ENCODE measurements around the gene NAV2.

Gene NAV2

GRCh38 chr11:20084921-20085814 is 372.5 kb downstream of the NAV2 start:
- H3K4me3 ChIP-seq (ENCODE audit: low read depth, low read length) = no peak overlapping the region
- no peak for TF ChIP-seq CTCF (IDR thresholded peaks at IDR 0.05; ENCODE audit: low read depth, low read length, missing control alignments)
- DNase-seq (ENCODE audit: low read depth) = no peak

- TF ChIP-seq CTCF (IDR thresholded peaks at IDR 0.05; ENCODE audit: low read depth, low read length, missing control alignments) = no peak
- no peak overlapping the region for H3K4me3 ChIP-seq (ENCODE audit: low read depth, low read length)
- DNase-seq (ENCODE audit: low read depth) = no peak
These were observed 373.3 kb downstream of the NAV2 start for GRCh38 chr11:20085918-20086317.

GRCh38 chr11:20087118-20087521 is 374.5 kb downstream of the NAV2 start:
- no peak for TF ChIP-seq CTCF (IDR thresholded peaks at IDR 0.05; ENCODE audit: low read depth, low read length, missing control alignments)
- DNase-seq (ENCODE audit: low read depth) = no peak

GRCh38 chr11:20088397-20089225 is 376.0 kb downstream of the NAV2 start:
- no peak for DNase-seq (ENCODE audit: low read depth)
- no peak for TF ChIP-seq CTCF (IDR thresholded peaks at IDR 0.05; ENCODE audit: low read depth, low read length, missing control alignments)
- no peak overlapping the region for H3K4me3 ChIP-seq (ENCODE audit: low read depth, low read length)

More at GRCh38 chr11:20087118-20087521, 374.5 kb downstream of the NAV2 start:
- H3K4me3 ChIP-seq (ENCODE audit: low read depth, low read length) = no peak overlapping the region

GRCh38 chr11:20089367-20089766 is 376.7 kb downstream of the NAV2 start:
- no peak overlapping the region for H3K4me3 ChIP-seq (ENCODE audit: low read depth, low read length)
- no peak for TF ChIP-seq CTCF (IDR thresholded peaks at IDR 0.05; ENCODE audit: low read depth, low read length, missing control alignments)
- DNase-seq (ENCODE audit: low read depth) = no peak

GRCh38 chr11:20089796-20090653 is 377.4 kb downstream of the NAV2 start:
- no peak for TF ChIP-seq CTCF (IDR thresholded peaks at IDR 0.05; ENCODE audit: low read depth, low read length, missing control alignments)
- no peak overlapping the region for H3K4me3 ChIP-seq (ENCODE audit: low read depth, low read length)
- DNase-seq (ENCODE audit: low read depth) = no peak
